Measurements from ENCODE around the gene IGSF3.

IGSF3 gene

GRCh38 chr1:116674751-116675150 is 7.2 kb upstream of the IGSF3 start:
- no peak for TF ChIP-seq CTCF (IDR thresholded peaks at IDR 0.05; ENCODE audit: insufficient read depth, low read length, poor library complexity, severe bottlenecking)
- DNase-seq (ENCODE audit: extremely low read depth, insufficient read length), result no peak
- Histone ChIP-seq H3K4me3 (replicated peaks; ENCODE audit: low read depth, low read length) (no peak overlapping the region), H3K27me3 (replicated peaks; ENCODE audit: control insufficient read depth, insufficient read depth, low read length) (no peaks in the 10 kb centered on the region), H3K36me3 (ENCODE audit: control insufficient read depth, insufficient read depth, low read length) (no peaks in the 10 kb centered on the region)

- no peak for DNase-seq (ENCODE audit: extremely low read depth, insufficient read length)
- Histone ChIP-seq H3K36me3 (ENCODE audit: control insufficient read depth, insufficient read depth, low read length) (no peaks in the 10 kb centered on the region), H3K4me3 (replicated peaks; ENCODE audit: low read depth, low read length) (no peak overlapping the region), H3K27me3 (replicated peaks; ENCODE audit: control insufficient read depth, insufficient read depth, low read length) (no peaks in the 10 kb centered on the region)
- TF ChIP-seq CTCF (IDR thresholded peaks at IDR 0.05; ENCODE audit: insufficient read depth, low read length, poor library complexity, severe bottlenecking), result no peak
Observed at GRCh38 chr1:116674011-116674531, 6.5 kb upstream of the IGSF3 start.

- no peak for DNase-seq (ENCODE audit: extremely low read depth, insufficient read length)
- no peak overlapping the region for H3K4me3 ChIP-seq (replicated peaks; ENCODE audit: low read depth, low read length)
- H3K27me3 ChIP-seq (replicated peaks; ENCODE audit: control insufficient read depth, insufficient read depth, low read length), result no peaks in the 10 kb centered on the region
- no peaks in the 10 kb centered on the region for H3K36me3 ChIP-seq (ENCODE audit: control insufficient read depth, insufficient read depth, low read length)
- no peak for TF ChIP-seq CTCF (IDR thresholded peaks at IDR 0.05; ENCODE audit: insufficient read depth, low read length, poor library complexity, severe bottlenecking)
Observed at GRCh38 chr1:116671912-116672311, 4.4 kb upstream of the IGSF3 start.

- peaks cover 3% of the 10 kb centered on the region for H3K27me3 ChIP-seq (replicated peaks; ENCODE audit: control insufficient read depth, insufficient read depth, low read length)
- no peak overlapping the region for H3K4me3 ChIP-seq (replicated peaks; ENCODE audit: low read depth, low read length)
- DNase-seq (ENCODE audit: extremely low read depth, insufficient read length), result no peak
- TF ChIP-seq CTCF (IDR thresholded peaks at IDR 0.05; ENCODE audit: insufficient read depth, low read length, poor library complexity, severe bottlenecking), result no peak
- H3K36me3 ChIP-seq (ENCODE audit: control insufficient read depth, insufficient read depth, low read length), result no peaks in the 10 kb centered on the region
Observed at GRCh38 chr1:116671072-116671760, 3.7 kb upstream of the IGSF3 start.

- no peaks in the 10 kb centered on the region for H3K36me3 ChIP-seq (ENCODE audit: control insufficient read depth, insufficient read depth, low read length)
- H3K4me3 ChIP-seq (replicated peaks; ENCODE audit: low read depth, low read length), result no peak overlapping the region
- TF ChIP-seq CTCF (IDR thresholded peaks at IDR 0.05; ENCODE audit: insufficient read depth, low read length, poor library complexity, severe bottlenecking), result no peak
- H3K27me3 ChIP-seq (replicated peaks; ENCODE audit: control insufficient read depth, insufficient read depth, low read length), result peaks cover 3% of the 10 kb centered on the region
- DNase-seq (ENCODE audit: extremely low read depth, insufficient read length), result no peak
Observed at GRCh38 chr1:116668277-116668676, 744 bp upstream of the IGSF3 start.

Measured in GM06990 (cell line).